ENCODE results near the gene NCAPH2. TPM values are rescaled to one million over a fixed set of nuclear protein-coding genes. Genes with fewer than 3 reads are reported as not detected.
"Not testable (repeated sequence)": the region's sequence is repeated elsewhere in the genome, so short reads cannot be mapped to it uniquely, and the experiment has no call there.

NCAPH2 gene
- total RNA-seq, 1 donor, result 27.5 TPM

GRCh38 chr22:50531546-50531961, 23.5 kb downstream of the NCAPH2 start:
- Histone ChIP-seq H3K9me3 (ENCODE audit: low read depth, low read length) (no peaks in the 10 kb centered on the region), H3K4me3 (ENCODE audit: insufficient read depth, low read length) (peak overlapping the region; percentile 74), H3K4me2 (ENCODE audit: insufficient read depth, low read length) (peak overlapping the region; percentile 91), H3K36me3 (ENCODE audit: insufficient read depth, low read length) (no peaks in the 10 kb centered on the region), H3K27me3 (ENCODE audit: insufficient read depth, low read length) (no peaks in the 10 kb centered on the region), H3K27ac (ENCODE audit: low read depth, low read length) (peak overlapping the region; percentile 60), H4K20me1 (ENCODE audit: insufficient read depth, low read length) (peaks cover 6% of the 10 kb centered on the region), H3K4me1 (ENCODE audit: insufficient read depth, low read length) (peaks cover 25% of the 10 kb centered on the region), H3K79me2 (ENCODE audit: insufficient read depth, low read length) (no peaks in the 10 kb centered on the region), H2AFZ (ENCODE audit: low read length) (no peak overlapping the region)
- DNase-seq (ENCODE audit: insufficient read length, low spot score, missing footprints), result peak; percentile 87
- TF ChIP-seq, protein P1, sequence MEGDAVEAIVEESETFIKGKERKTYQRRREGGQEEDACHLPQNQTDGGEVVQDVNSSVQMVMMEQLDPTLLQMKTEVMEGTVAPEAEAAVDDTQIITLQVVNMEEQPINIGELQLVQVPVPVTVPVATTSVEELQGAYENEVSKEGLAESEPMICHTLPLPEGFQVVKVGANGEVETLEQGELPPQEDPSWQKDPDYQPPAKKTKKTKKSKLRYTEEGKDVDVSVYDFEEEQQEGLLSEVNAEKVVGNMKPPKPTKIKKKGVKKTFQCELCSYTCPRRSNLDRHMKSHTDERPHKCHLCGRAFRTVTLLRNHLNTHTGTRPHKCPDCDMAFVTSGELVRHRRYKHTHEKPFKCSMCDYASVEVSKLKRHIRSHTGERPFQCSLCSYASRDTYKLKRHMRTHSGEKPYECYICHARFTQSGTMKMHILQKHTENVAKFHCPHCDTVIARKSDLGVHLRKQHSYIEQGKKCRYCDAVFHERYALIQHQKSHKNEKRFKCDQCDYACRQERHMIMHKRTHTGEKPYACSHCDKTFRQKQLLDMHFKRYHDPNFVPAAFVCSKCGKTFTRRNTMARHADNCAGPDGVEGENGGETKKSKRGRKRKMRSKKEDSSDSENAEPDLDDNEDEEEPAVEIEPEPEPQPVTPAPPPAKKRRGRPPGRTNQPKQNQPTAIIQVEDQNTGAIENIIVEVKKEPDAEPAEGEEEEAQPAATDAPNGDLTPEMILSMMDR (IDR thresholded peaks at IDR 0.05; ENCODE audit: extremely low read depth, low read depth, low read length), result no peak

DNA sequence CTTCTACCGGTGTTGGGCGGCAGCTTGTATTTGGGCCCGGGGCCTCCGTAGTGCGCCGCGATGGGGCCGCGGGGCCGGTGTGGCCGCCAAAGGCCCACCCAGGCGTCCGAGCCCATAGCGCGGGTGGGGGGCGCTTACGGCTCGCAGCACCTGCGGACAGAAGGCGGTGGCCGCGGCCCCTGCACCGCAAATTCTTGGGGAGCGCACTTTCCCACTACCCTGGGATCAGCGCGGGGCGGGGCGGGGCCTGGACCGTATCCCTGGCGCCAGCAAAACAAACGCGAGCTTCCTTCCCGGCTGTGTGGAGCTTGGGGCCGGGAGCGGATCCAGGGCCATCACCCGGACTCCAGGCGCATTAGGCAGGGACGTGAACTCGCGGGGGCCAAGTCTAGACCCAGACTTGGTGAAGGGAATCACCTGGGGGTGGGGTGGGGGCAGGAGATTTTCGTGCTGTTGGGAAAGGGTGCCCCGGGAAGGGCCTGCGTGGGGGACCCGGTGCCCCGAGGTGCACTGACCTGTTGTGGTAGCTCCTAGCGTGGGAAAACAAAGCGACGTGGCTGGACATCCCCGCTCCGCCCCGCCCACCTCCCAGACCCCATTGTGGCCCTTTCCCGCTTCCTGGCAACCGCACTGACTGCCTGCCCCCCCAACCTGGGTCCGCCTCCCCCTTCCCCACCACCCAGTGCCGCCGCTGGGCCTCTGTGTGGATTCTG, 24.1 kb downstream of the NCAPH2 start:
- H3K4me1 ChIP-seq (ENCODE audit: insufficient read depth, low read length), result peaks cover 20% of the 10 kb centered on the region
- no peaks in the 10 kb centered on the region for H3K36me3 ChIP-seq (ENCODE audit: insufficient read depth, low read length)
- H3K9me3 ChIP-seq (ENCODE audit: low read depth, low read length), result no peaks in the 10 kb centered on the region
- H4K20me1 ChIP-seq (ENCODE audit: insufficient read depth, low read length), result peaks cover 6% of the 10 kb centered on the region
- peak overlapping the region; percentile 91 for H3K4me2 ChIP-seq (ENCODE audit: insufficient read depth, low read length)
- H3K27me3 ChIP-seq (ENCODE audit: insufficient read depth, low read length), result no peaks in the 10 kb centered on the region
- no peaks in the 10 kb centered on the region for H3K79me2 ChIP-seq (ENCODE audit: insufficient read depth, low read length)
- TF ChIP-seq, protein P1 (IDR thresholded peaks at IDR 0.05; ENCODE audit: extremely low read depth, low read depth, low read length), result no peak
- H2AFZ ChIP-seq (ENCODE audit: low read length), result peak overlapping the region; percentile 29
- H3K27ac ChIP-seq (ENCODE audit: low read depth, low read length), result peak overlapping the region; percentile 33
- DNase-seq (ENCODE audit: insufficient read length, low spot score, missing footprints), result peak; percentile 97
- peak overlapping the region; percentile 74 for H3K4me3 ChIP-seq (ENCODE audit: insufficient read depth, low read length)

DNA sequence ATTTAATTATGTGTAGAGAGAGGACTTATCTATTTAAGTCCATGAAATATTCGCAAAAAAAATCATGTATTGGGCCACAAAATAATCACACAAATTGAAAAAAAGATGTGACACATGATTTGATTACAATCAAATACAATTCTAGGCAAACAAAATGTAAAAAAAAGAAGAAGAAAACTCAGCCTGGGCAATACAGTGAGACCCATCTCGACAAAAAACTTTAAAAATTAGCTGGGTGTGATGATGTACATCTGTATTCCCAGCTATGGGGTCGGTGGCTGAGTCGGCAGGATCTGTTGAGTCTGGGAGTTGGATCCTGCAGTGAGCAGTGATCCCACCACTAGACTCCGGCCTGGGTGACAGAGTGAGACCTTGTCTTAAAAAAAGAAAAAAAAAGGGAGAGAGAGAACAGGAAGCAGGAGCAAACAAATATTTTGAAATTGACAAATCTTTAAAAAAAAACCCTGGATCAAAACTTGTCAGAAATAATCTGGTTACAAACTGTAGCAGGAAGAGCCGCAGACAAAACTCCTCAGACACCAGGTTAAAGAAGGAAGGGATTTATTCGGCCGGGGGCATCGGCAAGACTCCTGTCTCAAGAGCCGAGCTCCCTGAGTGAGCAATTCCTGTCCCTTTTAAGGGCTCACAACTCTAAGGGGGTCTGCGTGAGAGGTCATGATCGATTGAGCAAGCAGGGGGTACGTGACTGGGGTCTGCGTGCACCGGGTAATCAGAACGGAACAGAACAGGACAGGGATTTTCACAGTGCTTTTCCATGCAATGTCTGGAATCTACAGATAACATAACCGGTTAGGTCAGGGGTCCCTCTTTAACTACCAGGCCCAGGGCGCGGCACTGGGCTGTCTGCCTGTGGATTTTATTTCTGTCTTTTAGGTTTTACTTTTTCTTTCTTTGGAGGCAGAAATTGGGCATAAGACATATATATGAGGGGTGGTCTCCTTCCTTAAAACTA, 25.1 kb downstream of the NCAPH2 start:
- Histone ChIP-seq H3K36me3 (ENCODE audit: insufficient read depth, low read length) (no peaks in the 10 kb centered on the region), H4K20me1 (ENCODE audit: insufficient read depth, low read length) (peaks cover 6% of the 10 kb centered on the region), H3K79me2 (ENCODE audit: insufficient read depth, low read length) (no peaks in the 10 kb centered on the region), H3K27ac (ENCODE audit: low read depth, low read length) (peak overlapping the region; percentile 15), H3K9me3 (ENCODE audit: low read depth, low read length) (no peaks in the 10 kb centered on the region), H3K4me1 (ENCODE audit: insufficient read depth, low read length) (peaks cover 19% of the 10 kb centered on the region), H3K4me2 (ENCODE audit: insufficient read depth, low read length) (no peak overlapping the region), H3K27me3 (ENCODE audit: insufficient read depth, low read length) (no peaks in the 10 kb centered on the region), H3K4me3 (ENCODE audit: insufficient read depth, low read length) (no peak overlapping the region), H2AFZ (ENCODE audit: low read length) (no peak overlapping the region)
- TF ChIP-seq, protein P1 (IDR thresholded peaks at IDR 0.05; ENCODE audit: extremely low read depth, low read depth, low read length), result no peak
- DNase-seq (ENCODE audit: insufficient read length, low spot score, missing footprints), result peak; percentile 36

GRCh38 chr22:50533856-50534711, 26.1 kb downstream of the NCAPH2 start:
- H3K36me3 ChIP-seq (ENCODE audit: insufficient read depth, low read length); H4K20me1 ChIP-seq (ENCODE audit: insufficient read depth, low read length); H3K4me3 ChIP-seq (ENCODE audit: insufficient read depth, low read length); H3K79me2 ChIP-seq (ENCODE audit: insufficient read depth, low read length); H3K27ac ChIP-seq (ENCODE audit: low read depth, low read length); H3K9me3 ChIP-seq (ENCODE audit: low read depth, low read length); H3K27me3 ChIP-seq (ENCODE audit: insufficient read depth, low read length): not testable (repeated sequence)
- peak; percentile 5 for DNase-seq (ENCODE audit: insufficient read length, low spot score, missing footprints)
- Histone ChIP-seq H2AFZ (ENCODE audit: low read length) (peak overlapping the region; percentile 22), H3K4me1 (ENCODE audit: insufficient read depth, low read length) (peaks cover 26% of the 10 kb centered on the region), H3K4me2 (ENCODE audit: insufficient read depth, low read length) (peak overlapping the region; percentile 18)
